Caco-2 (cell line): ENCODE data around the gene GBA3. TPM values are rescaled to one million over a fixed set of nuclear protein-coding genes. Genes with fewer than 3 reads are reported as not detected.

Experiments used
- BruUV-seq: library from RNA; stranded (reverse); fragments of 400-500 nt; replicated peaks from 2 replicates; lab custom pipeline; 2021; lab: Mats Ljungman, UMichigan
- CTCF ChIA-PET: fragments of 300-600 bp; sonication (Branson Sonifier 250); formaldehyde crosslinking; loops from one replicate; lab custom pipeline; 2022; ENCODE audit warnings: antibody characterized with exemption; lab: Charles Lee
- POLR2A ChIA-PET: fragments of 300-600 bp; sonication (Branson Sonifier 250); formaldehyde crosslinking; loops from one replicate; lab custom pipeline; 2022; ENCODE audit warnings: antibody characterized with exemption; lab: Charles Lee
- DNase-seq, 2 experiments: peaks; one replicate each; pipeline versions ENCODE4 v3.0.0 to v3.0.0-alpha.2; 2020 to 2022
- H3K27me3 ChIP-seq: replicated peaks from 2 replicates; pipeline ENCODE4 v1.6.0; 2011; ENCODE audit warnings: low read length; ENCODE audit not compliant: control insufficient read depth, insufficient read depth
- H3K36me3 ChIP-seq: 2 replicates; pipeline ENCODE4 v1.5.1; 2011; ENCODE audit warnings: low read length; ENCODE audit not compliant: control insufficient read depth, insufficient read depth
- H3K4me1 ChIP-seq: fragments of 250-450 bp; sonication (Bioruptor Pico); 2 replicates; pipeline ENCODE4 v1.5.1; 2020; ENCODE audit warnings: mild to moderate bottlenecking
- H3K4me3 ChIP-seq: 2 replicates; pipeline ENCODE4 v1.5.1; 2011; ENCODE audit warnings: low read depth, mild to moderate bottlenecking, control low read depth, low read length
- H3K9me3 ChIP-seq: fragments of 250-450 bp; sonication (Bioruptor Pico); 2 replicates; pipeline ENCODE4 v1.5.1; 2020; ENCODE audit warnings: mild to moderate bottlenecking, moderate library complexity
- H3K27ac Mint-ChIP-seq: one replicate; pipeline ENCODE4 v1.8.0; 2022; ENCODE audit warnings: mixed read lengths; ENCODE audit not compliant: unreplicated experiment
- H3K27me3 Mint-ChIP-seq: one replicate; pipeline ENCODE4 v1.8.0; 2022; ENCODE audit warnings: mixed read lengths; ENCODE audit not compliant: insufficient read depth, unreplicated experiment
- H3K36me3 Mint-ChIP-seq: one replicate; pipeline ENCODE4 v1.8.0; 2022; ENCODE audit warnings: mild to moderate bottlenecking, mixed read lengths; ENCODE audit not compliant: insufficient read depth, unreplicated experiment
- H3K4me1 Mint-ChIP-seq: one replicate; pipeline ENCODE4 v1.8.0; 2022; ENCODE audit warnings: low read depth, mixed read lengths; ENCODE audit not compliant: unreplicated experiment
- H3K4me3 Mint-ChIP-seq: one replicate; pipeline ENCODE4 v1.8.0; 2022; ENCODE audit warnings: mild to moderate bottlenecking, moderate library complexity, mixed read lengths; ENCODE audit not compliant: unreplicated experiment
- H3K9me3 Mint-ChIP-seq: one replicate; pipeline ENCODE4 v1.8.0; 2022; ENCODE audit warnings: mixed read lengths; ENCODE audit not compliant: unreplicated experiment
- intact Hi-C: fragments of 100-400 bp; cut with micrococcal nuclease; formaldehyde crosslinking; loops from one replicate; pipeline ENCODE4 v1.10.0; 2022; ENCODE audit not compliant: unreplicated experiment
- total RNA-seq: library from RNA; stranded (reverse); gene quantifications from 2 replicates; pipeline ENCODE4 v1.2.3, GENCODE V29; 2022
- TF ChIP-seq, protein P1 (sequence below), 2 experiments: fragments of 200-600 bp in 1 of 2; IDR thresholded peaks; 1 replicate in 1 of 2; 2 replicates in 1 of 2; pipeline versions ENCODE4 v1.5.1 to v1.8.0; 2011 to 2022; ENCODE audit warnings: antibody characterized with exemption in 1 of 2, control low read depth in 1 of 2, inconsistent platforms in 1 of 2, low read depth in 1 of 2, low read length in 1 of 2, mild to moderate bottlenecking in 1 of 2, moderate library complexity in 1 of 2; ENCODE audit not compliant: insufficient read depth in 1 of 2, severe bottlenecking in 1 of 2, unreplicated experiment in 1 of 2

The GBA3 gene
- total RNA-seq, 1 experiment from 2014 or later: 0.25 TPM

DNA sequence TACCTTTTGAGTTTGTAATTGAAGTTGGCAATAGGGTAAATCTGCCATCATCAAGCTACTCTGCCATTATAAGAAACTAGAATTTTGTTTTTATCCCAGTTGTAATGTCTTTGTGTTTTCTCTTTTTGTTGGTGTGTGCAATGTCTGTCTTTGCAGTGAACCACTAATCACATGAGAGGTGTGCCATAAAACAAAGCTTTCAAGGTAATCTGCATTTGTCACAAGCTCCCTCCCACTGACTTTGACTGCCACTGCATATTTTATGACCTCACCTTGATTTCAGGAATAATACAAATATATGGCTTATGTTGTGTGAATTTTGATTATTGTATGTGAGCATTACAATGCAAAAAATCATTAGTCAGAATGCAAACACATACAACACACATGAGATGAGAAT lies 9.0 kb upstream of the GBA3 start:
- TF ChIP-seq, protein P1, sequence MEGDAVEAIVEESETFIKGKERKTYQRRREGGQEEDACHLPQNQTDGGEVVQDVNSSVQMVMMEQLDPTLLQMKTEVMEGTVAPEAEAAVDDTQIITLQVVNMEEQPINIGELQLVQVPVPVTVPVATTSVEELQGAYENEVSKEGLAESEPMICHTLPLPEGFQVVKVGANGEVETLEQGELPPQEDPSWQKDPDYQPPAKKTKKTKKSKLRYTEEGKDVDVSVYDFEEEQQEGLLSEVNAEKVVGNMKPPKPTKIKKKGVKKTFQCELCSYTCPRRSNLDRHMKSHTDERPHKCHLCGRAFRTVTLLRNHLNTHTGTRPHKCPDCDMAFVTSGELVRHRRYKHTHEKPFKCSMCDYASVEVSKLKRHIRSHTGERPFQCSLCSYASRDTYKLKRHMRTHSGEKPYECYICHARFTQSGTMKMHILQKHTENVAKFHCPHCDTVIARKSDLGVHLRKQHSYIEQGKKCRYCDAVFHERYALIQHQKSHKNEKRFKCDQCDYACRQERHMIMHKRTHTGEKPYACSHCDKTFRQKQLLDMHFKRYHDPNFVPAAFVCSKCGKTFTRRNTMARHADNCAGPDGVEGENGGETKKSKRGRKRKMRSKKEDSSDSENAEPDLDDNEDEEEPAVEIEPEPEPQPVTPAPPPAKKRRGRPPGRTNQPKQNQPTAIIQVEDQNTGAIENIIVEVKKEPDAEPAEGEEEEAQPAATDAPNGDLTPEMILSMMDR (IDR thresholded peaks at IDR 0.05; ENCODE audit: insufficient read depth in 1 of 2, low read depth in 1 of 2, low read length in 1 of 2, severe bottlenecking in 1 of 2, unreplicated experiment in 1 of 2): no peak
- no peak overlapping the region for H3K4me3 Mint-ChIP-seq
- H3K27me3 Mint-ChIP-seq: no peaks in the 10 kb centered on the region
- Histone ChIP-seq H3K9me3 (no peaks in the 10 kb centered on the region), H3K27me3 (no peaks in the 10 kb centered on the region), H3K36me3 (no peaks in the 10 kb centered on the region), H3K4me1 (peaks cover 8% of the 10 kb centered on the region; the same call in 1 of the 2 replicates), H3K4me3 (no peak overlapping the region)
- H3K27ac Mint-ChIP-seq: no peak overlapping the region
- peaks cover 16% of the 10 kb centered on the region for H3K4me1 Mint-ChIP-seq
- intact Hi-C loops: no loop called here
- no peak for DNase-seq
- H3K36me3 Mint-ChIP-seq: peaks cover 3% of the 10 kb centered on the region
- ChIA-PET POLR2A (no interaction called here), CTCF (no interaction called here)
- BruUV-seq: no TSS peak
- H3K9me3 Mint-ChIP-seq: no peaks in the 10 kb centered on the region

DNA sequence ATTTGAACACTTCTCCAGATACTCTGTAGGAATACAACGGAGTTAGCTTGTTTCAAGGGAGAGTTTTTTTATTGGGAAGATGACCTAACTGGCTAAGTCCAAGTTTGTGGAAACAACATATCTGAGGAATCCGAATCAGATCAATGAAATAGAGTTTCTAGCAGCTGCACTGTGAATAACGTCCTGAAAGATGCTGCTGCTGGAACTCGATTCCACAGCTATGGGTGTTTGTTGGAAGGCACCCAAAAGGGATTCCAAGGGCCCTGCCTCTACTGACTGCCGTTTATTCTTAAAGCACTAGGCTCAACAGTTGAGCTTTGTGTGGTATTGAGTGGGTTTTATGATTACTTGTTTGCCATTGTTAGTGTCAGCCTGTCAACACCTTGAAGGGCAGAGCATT lies 6.6 kb upstream of the GBA3 start:
- Histone ChIP-seq H3K36me3 (no peaks in the 10 kb centered on the region), H3K27me3 (no peaks in the 10 kb centered on the region), H3K4me3 (no peak overlapping the region), H3K4me1 (no peaks in the 10 kb centered on the region), H3K9me3 (no peaks in the 10 kb centered on the region)
- H3K27me3 Mint-ChIP-seq: no peaks in the 10 kb centered on the region
- TF ChIP-seq, protein P1 (IDR thresholded peaks at IDR 0.05; ENCODE audit: insufficient read depth in 1 of 2, low read depth in 1 of 2, low read length in 1 of 2, severe bottlenecking in 1 of 2, unreplicated experiment in 1 of 2): no peak
- no peaks in the 10 kb centered on the region for H3K9me3 Mint-ChIP-seq
- intact Hi-C loops: no loop called here
- peaks cover 12% of the 10 kb centered on the region for H3K4me1 Mint-ChIP-seq
- H3K36me3 Mint-ChIP-seq: no peaks in the 10 kb centered on the region
- no peak for DNase-seq
- no peak overlapping the region for H3K4me3 Mint-ChIP-seq
- ChIA-PET CTCF (no interaction called here), POLR2A (no interaction called here)
- no TSS peak for BruUV-seq
- no peak overlapping the region for H3K27ac Mint-ChIP-seq

DNA sequence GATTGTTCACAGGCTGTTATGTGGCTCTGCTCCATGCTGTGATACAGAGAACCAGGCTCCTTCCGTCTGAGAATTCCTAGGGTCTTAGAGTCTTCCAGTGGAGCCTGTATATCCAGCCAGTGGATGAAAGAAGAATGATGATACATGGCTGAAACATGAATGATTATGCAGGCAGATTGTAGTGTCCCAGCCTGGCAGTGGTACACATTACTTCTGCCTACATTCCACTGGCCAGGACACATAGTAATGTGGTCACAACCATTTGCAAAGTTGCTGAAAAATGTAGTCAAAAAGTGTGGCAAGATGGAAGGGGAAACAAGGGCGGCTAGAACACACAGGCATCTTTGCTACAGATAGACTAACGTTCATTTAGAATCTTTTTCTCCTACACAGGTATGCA lies 4.5 kb upstream of the GBA3 start:
- no peaks in the 10 kb centered on the region for H3K9me3 ChIP-seq
- no peaks in the 10 kb centered on the region for H3K36me3 ChIP-seq
- H3K4me1 Mint-ChIP-seq: peaks cover 27% of the 10 kb centered on the region
- TF ChIP-seq, protein P1 (IDR thresholded peaks at IDR 0.05; ENCODE audit: insufficient read depth in 1 of 2, low read depth in 1 of 2, low read length in 1 of 2, severe bottlenecking in 1 of 2, unreplicated experiment in 1 of 2): no peak
- CTCF ChIA-PET: no interaction called here
- POLR2A ChIA-PET: no interaction called here
- H3K27me3 ChIP-seq: no peaks in the 10 kb centered on the region
- H3K27ac Mint-ChIP-seq: no peak overlapping the region
- DNase-seq: no peak
- H3K9me3 Mint-ChIP-seq: no peaks in the 10 kb centered on the region
- H3K4me3 Mint-ChIP-seq: no peak overlapping the region
- intact Hi-C loops: no loop called here
- H3K36me3 Mint-ChIP-seq: no peaks in the 10 kb centered on the region
- no peak overlapping the region for H3K4me3 ChIP-seq
- H3K4me1 ChIP-seq: no peaks in the 10 kb centered on the region
- BruUV-seq: no TSS peak
- no peaks in the 10 kb centered on the region for H3K27me3 Mint-ChIP-seq
